Parathyroid adenoma (tissue), 2 donors: ENCODE data around the gene ODAPH.
"Not testable (repeated sequence)": the region's sequence is repeated elsewhere in the genome, so short reads cannot be mapped to it uniquely, and the experiment has no call there.

Experiments used
- H2AFZ ChIP-seq: fragments of 300-600 bp; sonication (generic); one replicate; pipeline ENCODE4 v1.7.0; 2017; ENCODE audit warnings: antibody characterized with exemption, mild to moderate bottlenecking
- H3K27ac ChIP-seq: fragments of 300-600 bp; sonication (generic); one replicate; pipeline ENCODE4 v1.7.0; 2017
- H3K27me3 ChIP-seq: fragments of 300-600 bp; sonication (generic); one replicate; pipeline ENCODE4 v1.7.0; 2017; ENCODE audit warnings: low read length; ENCODE audit not compliant: control insufficient read depth, insufficient read depth
- H3K36me3 ChIP-seq: fragments of 300-600 bp; sonication (generic); one replicate; pipeline ENCODE4 v1.7.0; 2017; ENCODE audit warnings: low read length; ENCODE audit not compliant: control insufficient read depth, insufficient read depth
- H3K4me1 ChIP-seq: fragments of 300-600 bp; sonication (generic); one replicate; pipeline ENCODE4 v1.7.0; 2017; ENCODE audit warnings: control low read depth
- H3K4me2 ChIP-seq: fragments of 300-600 bp; sonication (generic); one replicate; pipeline ENCODE4 v1.7.0; 2017; ENCODE audit warnings: low read length
- H3K4me3 ChIP-seq: fragments of 300-600 bp; sonication (generic); one replicate; pipeline ENCODE4 v1.7.0; 2017; ENCODE audit warnings: low read depth, low read length
- H3K79me2 ChIP-seq: fragments of 300-600 bp; sonication (generic); one replicate; pipeline ENCODE4 v1.7.0; 2017; ENCODE audit warnings: control low read depth
- H3K9ac ChIP-seq: fragments of 300-600 bp; sonication (generic); one replicate; pipeline ENCODE4 v1.7.0; 2017; ENCODE audit warnings: mild to moderate bottlenecking
- H3K9me3 ChIP-seq: fragments of 300-600 bp; sonication (generic); one replicate; pipeline ENCODE4 v1.7.0; 2017; ENCODE audit warnings: low read length; ENCODE audit not compliant: control insufficient read depth
- CTCF ChIP-seq: fragments of 300-600 bp; sonication (generic); IDR thresholded peaks from one replicate; pipeline ENCODE4 v1.7.0; 2017; ENCODE audit warnings: antibody characterized with exemption, mild to moderate bottlenecking
- donor health status: primary hyperparathyroidism.

The ODAPH gene

GRCh38 chr4:75537308-75537707 lies 18.6 kb upstream of the ODAPH start:
- H3K27me3 ChIP-seq, H3K4me3 ChIP-seq, H3K9ac ChIP-seq: not testable (repeated sequence)

DNA sequence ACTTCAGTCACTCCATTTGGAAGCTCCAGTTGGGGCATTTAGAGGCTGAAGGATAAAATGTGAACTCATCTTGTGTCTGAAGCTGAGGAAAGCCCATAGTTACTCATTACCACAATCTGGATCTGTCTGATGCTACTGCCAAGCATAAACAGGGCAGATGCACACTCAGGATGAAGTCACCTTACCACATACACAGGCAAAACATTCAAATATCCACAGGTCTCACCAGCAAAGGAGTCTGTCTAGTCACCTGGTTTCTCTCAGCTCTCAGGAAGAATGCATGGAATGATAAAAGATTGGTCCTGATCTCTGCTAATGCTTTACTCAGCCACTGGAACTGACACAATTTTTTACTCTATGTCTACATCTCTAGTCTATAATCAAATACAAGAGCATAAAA lies 13.0 kb upstream of the ODAPH start:
- Histone ChIP-seq H3K9me3 (no peaks in the 10 kb centered on the region), H3K4me2 (no peak overlapping the region), H3K9ac (no peak overlapping the region), H3K27me3 (no peaks in the 10 kb centered on the region), H3K27ac (no peak overlapping the region), H2AFZ (no peak overlapping the region), H3K4me1 (no peaks in the 10 kb centered on the region), H3K36me3 (no peaks in the 10 kb centered on the region), H3K4me3 (no peak overlapping the region), H3K79me2 (no peaks in the 10 kb centered on the region)
- TF ChIP-seq CTCF: no peak

More at GRCh38 chr4:75537308-75537707, 18.6 kb upstream of the ODAPH start:
- H3K4me1 ChIP-seq, H3K9me3 ChIP-seq, H2AFZ ChIP-seq, H3K79me2 ChIP-seq, H3K27ac ChIP-seq, H3K36me3 ChIP-seq, H3K4me2 ChIP-seq: not testable (repeated sequence)

- H3K4me3 ChIP-seq, H3K4me2 ChIP-seq, H3K9ac ChIP-seq, H3K36me3 ChIP-seq, H3K4me1 ChIP-seq, H3K9me3 ChIP-seq, H3K79me2 ChIP-seq, H3K27ac ChIP-seq, H3K27me3 ChIP-seq, H2AFZ ChIP-seq: not testable (repeated sequence)
Measured at GRCh38 chr4:75544220-75544619, 11.6 kb upstream of the ODAPH start.

DNA sequence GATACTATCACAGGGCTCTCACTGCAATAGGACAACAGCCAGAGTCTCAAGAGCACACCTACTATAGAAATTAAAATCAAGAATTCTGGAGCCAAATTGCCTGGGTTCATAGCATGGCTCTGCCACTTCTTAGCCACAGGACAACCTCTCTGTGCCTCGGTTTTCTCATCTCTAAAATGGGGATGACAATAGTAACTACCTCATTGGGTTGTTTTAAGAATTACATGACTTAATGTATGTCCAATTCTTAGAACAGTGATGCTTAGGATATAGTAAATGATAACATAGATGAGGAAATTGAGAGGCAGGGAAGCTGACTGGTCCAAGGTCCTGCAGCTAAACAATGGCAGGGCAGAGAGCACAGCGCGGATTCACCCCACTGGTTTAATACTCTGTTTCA lies 11.0 kb upstream of the ODAPH start:
- no peak overlapping the region for H3K27ac ChIP-seq
- no peak overlapping the region for H3K9ac ChIP-seq
- H3K9me3 ChIP-seq: no peaks in the 10 kb centered on the region
- H3K4me3 ChIP-seq: no peak overlapping the region
- H3K36me3 ChIP-seq: no peaks in the 10 kb centered on the region
- H3K4me2 ChIP-seq: no peak overlapping the region
- TF ChIP-seq CTCF: no peak
- no peaks in the 10 kb centered on the region for H3K4me1 ChIP-seq
- no peak overlapping the region for H2AFZ ChIP-seq
- no peaks in the 10 kb centered on the region for H3K27me3 ChIP-seq
- no peaks in the 10 kb centered on the region for H3K79me2 ChIP-seq

DNA sequence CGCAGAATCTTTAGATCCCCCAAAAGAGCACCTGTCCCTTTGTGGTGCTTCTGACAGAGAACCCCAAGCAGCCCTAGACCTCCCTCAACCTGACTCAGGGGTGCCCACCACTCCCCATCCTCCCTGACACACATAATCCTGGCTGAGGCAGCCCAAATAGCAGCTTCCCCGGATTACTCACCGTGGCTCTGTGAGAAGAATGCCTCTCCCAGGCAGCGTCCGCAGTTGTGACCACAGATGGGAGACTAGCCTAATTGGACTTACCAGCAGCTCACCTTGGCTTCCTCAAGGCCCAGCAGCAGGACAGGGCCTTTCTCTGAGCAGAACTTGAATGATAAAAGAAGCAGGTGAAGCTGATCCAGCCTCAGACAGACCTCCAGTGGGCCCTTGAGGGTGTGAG lies 10.3 kb upstream of the ODAPH start:
- Histone ChIP-seq H2AFZ (no peak overlapping the region), H3K27ac (no peak overlapping the region)
- no peak for TF ChIP-seq CTCF

GRCh38 chr4:75547647-75548387 lies 8.0 kb upstream of the ODAPH start:
- Histone ChIP-seq H3K4me1 (no peaks in the 10 kb centered on the region), H3K4me2 (no peak overlapping the region), H3K79me2 (no peaks in the 10 kb centered on the region), H2AFZ (no peak overlapping the region), H3K9ac (no peak overlapping the region), H3K27ac (no peak overlapping the region), H3K4me3 (no peak overlapping the region), H3K9me3 (no peaks in the 10 kb centered on the region), H3K27me3 (no peaks in the 10 kb centered on the region), H3K36me3 (no peaks in the 10 kb centered on the region)
- no peak for TF ChIP-seq CTCF

More for the DNA sequence above, 10.3 kb upstream of the ODAPH start:
- H3K9me3 ChIP-seq: no peaks in the 10 kb centered on the region
- no peaks in the 10 kb centered on the region for H3K36me3 ChIP-seq
- H3K4me2 ChIP-seq: no peak overlapping the region
- no peak overlapping the region for H3K9ac ChIP-seq
- no peaks in the 10 kb centered on the region for H3K79me2 ChIP-seq
- no peak overlapping the region for H3K4me3 ChIP-seq
- no peaks in the 10 kb centered on the region for H3K4me1 ChIP-seq
- no peaks in the 10 kb centered on the region for H3K27me3 ChIP-seq
